A673 (cell line): ENCODE data around the gene PIMREG. TPM values are rescaled to one million over a fixed set of nuclear protein-coding genes. Genes with fewer than 3 reads are reported as not detected.

Experiments used
- BruUV-seq: library from RNA; stranded (reverse); fragments of 400-500 nt; replicated peaks from 2 replicates; lab custom pipeline; 2021; lab: Mats Ljungman, UMichigan
- CTCF ChIA-PET: fragments of 300-600 bp; sonication (Branson Sonifier 250); formaldehyde crosslinking; loops from one replicate; lab custom pipeline; 2022; ENCODE audit warnings: antibody characterized with exemption; lab: Charles Lee
- POLR2A ChIA-PET: fragments of 300-600 bp; sonication (Branson Sonifier 250); formaldehyde crosslinking; loops from one replicate; lab custom pipeline; 2022; ENCODE audit warnings: antibody characterized with exemption; ENCODE audit not compliant: low non-redundant PET; lab: Charles Lee
- DNase-seq: peaks from one replicate; pipeline ENCODE4 v3.0.0-alpha.2; 2015; ENCODE audit warnings: low spot score
- H3K27ac ChIP-seq: fragments of 200-600 bp; sonication (generic); 2 replicates; pipeline ENCODE4 v1.5.1; 2016; ENCODE audit warnings: mixed run types, low read depth, mild to moderate bottlenecking, mixed read lengths, antibody characterized with exemption, low read length; ENCODE audit not compliant: poor library complexity, severe bottlenecking
- H3K27me3 ChIP-seq: fragments of 200-600 bp; sonication (generic); replicated peaks from 2 replicates; pipeline ENCODE4 v1.6.1; 2017; ENCODE audit warnings: mixed run types, low read depth, mild to moderate bottlenecking, mixed read lengths, antibody characterized with exemption, low read length; ENCODE audit not compliant: insufficient read depth, poor library complexity
- H3K36me3 ChIP-seq: fragments of 200-600 bp; sonication (generic); 2 replicates; pipeline ENCODE4 v1.6.1; 2016; ENCODE audit warnings: mixed run types, mild to moderate bottlenecking, mixed read lengths, antibody characterized with exemption, low read length; ENCODE audit not compliant: insufficient read depth, poor library complexity, severe bottlenecking
- H3K4me1 ChIP-seq: fragments of 200-600 bp; sonication (generic); 2 replicates; pipeline ENCODE4 v1.6.1; 2017; ENCODE audit warnings: mixed run types, mild to moderate bottlenecking, mixed read lengths, antibody characterized with exemption, low read length; ENCODE audit not compliant: insufficient read depth, poor library complexity, severe bottlenecking
- H3K4me3 ChIP-seq: fragments of 200-600 bp; sonication (generic); 2 replicates; pipeline ENCODE4 v1.5.1; 2016; ENCODE audit warnings: low read depth, mixed run types, mild to moderate bottlenecking, mixed read lengths, low read length; ENCODE audit not compliant: poor library complexity, severe bottlenecking
- H3K9me3 ChIP-seq: fragments of 200-600 bp; sonication (generic); 2 replicates; pipeline ENCODE4 v1.6.1; 2016; ENCODE audit warnings: mixed run types, low read depth, mild to moderate bottlenecking, mixed read lengths, antibody characterized with exemption, low read length; ENCODE audit not compliant: poor library complexity, severe bottlenecking
- CTCF ChIP-seq: fragments of 300-800, 200-600 bp; sonication (generic); conservative IDR thresholded peaks from 2 replicates; pipeline ENCODE4 v1.5.1; 2017; ENCODE audit warnings: low read depth, mild to moderate bottlenecking, antibody characterized with exemption, low read length, moderate library complexity, mixed read lengths
- EZH2 ChIP-seq: fragments of 200-600 bp; sonication (generic); IDR thresholded peaks from 2 replicates; pipeline ENCODE4 v1.6.1; 2017; ENCODE audit warnings: borderline replicate concordance, low read depth, mild to moderate bottlenecking, mixed read lengths, antibody characterized with exemption, low read length; ENCODE audit not compliant: poor library complexity, severe bottlenecking
- intact Hi-C: fragments of 100-400 bp; cut with micrococcal nuclease; formaldehyde crosslinking; loops from one replicate; pipeline ENCODE4 v1.10.0; 2022; ENCODE audit not compliant: unreplicated experiment
- total RNA-seq: library from RNA; stranded (reverse); gene quantifications from 2 replicates; pipeline ENCODE4 v1.2.3, GENCODE V29; 2021

The PIMREG gene
- total RNA-seq, 1 experiment from 2014 or later: 90.5 TPM

GRCh38 chr17:6498356-6498755 lies 54.1 kb downstream of the PIMREG start:
- DNase-seq: no peak
- H3K9me3 ChIP-seq: no peaks in the 10 kb centered on the region
- no peak overlapping the region for H3K4me3 ChIP-seq
- ChIA-PET POLR2A (no interaction called here), CTCF (no interaction called here)
- peaks cover 42% of the 10 kb centered on the region for H3K4me1 ChIP-seq
- no peaks in the 10 kb centered on the region for H3K36me3 ChIP-seq
- intact Hi-C loops: no loop called here
- BruUV-seq: no TSS peak
- H3K27ac ChIP-seq: peak overlapping the region; percentile 80
- H3K27me3 ChIP-seq: no peaks in the 10 kb centered on the region
- TF ChIP-seq CTCF: no peak
- no peak for TF ChIP-seq EZH2

- no peak for DNase-seq
These were observed 54.8 kb downstream of the PIMREG start for GRCh38 chr17:6498901-6499540.

More at GRCh38 chr17:6498901-6499540, 54.8 kb downstream of the PIMREG start:
- H3K27me3 ChIP-seq: no peaks in the 10 kb centered on the region
- H3K4me3 ChIP-seq: no peak overlapping the region
- ChIA-PET POLR2A (no interaction called here), CTCF (no interaction called here)
- H3K36me3 ChIP-seq: no peaks in the 10 kb centered on the region
- H3K4me1 ChIP-seq: peaks cover 42% of the 10 kb centered on the region
- intact Hi-C loops: no loop called here
- peak overlapping the region; percentile 80 for H3K27ac ChIP-seq
- BruUV-seq: no TSS peak
- TF ChIP-seq EZH2 (no peak), CTCF (no peak)
- no peaks in the 10 kb centered on the region for H3K9me3 ChIP-seq

Other genes starting within 250 kb of the PIMREG start
- not detected in 2 replicates for gene AIPL1, start 9.3 kb upstream of the PIMREG start, total RNA-seq
- gene PITPNM3, start 112.1 kb downstream of the PIMREG start, total RNA-seq: 0.71 and 1.9 TPM in 2 replicates
- 41.2 and 42.8 TPM in 2 replicates for gene KIAA0753, start 196.3 kb downstream of the PIMREG start, total RNA-seq
- 140 and 147 TPM in 2 replicates for gene TXNDC17, start 196.6 kb downstream of the PIMREG start, total RNA-seq
- 27.9 and 28.0 TPM in 2 replicates for gene MED31, start 207.2 kb downstream of the PIMREG start, total RNA-seq
- 3.1 and 3.3 TPM in 2 replicates for gene C17orf100, start 207.3 kb downstream of the PIMREG start, total RNA-seq